CD4-positive, alpha-beta T cell treated with Interleukin-4 for 1 hour (primary cell): Measurements from ENCODE around the gene SCAF4.
"Not testable (repeated sequence)": the region's sequence is repeated elsewhere in the genome, so short reads cannot be mapped to it uniquely, and the experiment has no call there.

Experiments used
- DNase-seq, 2 donors: peaks; one replicate each; pipeline ENCODE4 v3.0.0-alpha.2; 2020 to 2022

SCAF4 gene

GRCh38 chr21:31731857-31732596, at the start of gene SCAF4:
Gene SCAF4, minus strand, starts transcription at chr21:31732118. Its CDS starts 426 bp downstream, at chr21:31731692.
- DNase-seq: peak; percentile 84 to 85

GRCh38 chr21:31780944-31781343, 49.0 kb upstream of the SCAF4 start:
- DNase-seq: no peak

- DNase-seq: no peak
Observed at GRCh38 chr21:31778546-31778945, 46.6 kb upstream of the SCAF4 start.

GRCh38 chr21:31777857-31778256, 45.9 kb upstream of the SCAF4 start:
- no peak for DNase-seq

GRCh38 chr21:31774031-31774430, 42.1 kb upstream of the SCAF4 start:
- DNase-seq: no peak

GRCh38 chr21:31772674-31773555, 41.0 kb upstream of the SCAF4 start:
- DNase-seq: no peak

- no peak for DNase-seq
Observed at GRCh38 chr21:31771685-31772084, 39.8 kb upstream of the SCAF4 start.

GRCh38 chr21:31768710-31769109, 36.8 kb upstream of the SCAF4 start:
- DNase-seq: no peak

GRCh38 chr21:31766899-31767298, 35.0 kb upstream of the SCAF4 start:
- DNase-seq: no peak

- not testable (repeated sequence) for DNase-seq
Observed at GRCh38 chr21:31765850-31766249, 33.9 kb upstream of the SCAF4 start.

- no peak for DNase-seq
Observed at GRCh38 chr21:31760931-31761330, 29.0 kb upstream of the SCAF4 start.

- no peak for DNase-seq
Observed at GRCh38 chr21:31756787-31757186, 24.9 kb upstream of the SCAF4 start.

- no peak for DNase-seq
Observed at GRCh38 chr21:31755027-31755426, 23.1 kb upstream of the SCAF4 start.

- DNase-seq: no peak
Observed at GRCh38 chr21:31754708-31754960, 22.7 kb upstream of the SCAF4 start.

- DNase-seq: no peak
Observed at GRCh38 chr21:31753949-31754707, 22.2 kb upstream of the SCAF4 start.

GRCh38 chr21:31752967-31753366, 21.0 kb upstream of the SCAF4 start:
- DNase-seq: no peak

- no peak for DNase-seq
Observed at GRCh38 chr21:31752352-31752751, 20.4 kb upstream of the SCAF4 start.

- no peak for DNase-seq
Observed at GRCh38 chr21:31750843-31751242, 18.9 kb upstream of the SCAF4 start.

GRCh38 chr21:31744182-31744800, 12.4 kb upstream of the SCAF4 start:
- DNase-seq: no peak

GRCh38 chr21:31743712-31744111, 11.8 kb upstream of the SCAF4 start:
- DNase-seq: no peak

- DNase-seq: no peak
Observed at GRCh38 chr21:31741116-31741515, 9.2 kb upstream of the SCAF4 start.

GRCh38 chr21:31737586-31738397, 5.9 kb upstream of the SCAF4 start:
- not testable (repeated sequence) for DNase-seq
